HFFc6 (cell line): Measurements from ENCODE around the gene APOC3. TPM values are rescaled to one million over a fixed set of nuclear protein-coding genes. Genes with fewer than 3 reads are reported as not detected.
A peak's percentile ranks its signal among the peaks of the same experiment; 100 is the strongest.

Source experiments
- DNase-seq: peaks from one replicate; pipeline ENCODE4 v3.0.0-alpha.2; 2018
- H3K27ac Mint-ChIP-seq: 2 replicates; pipeline ENCODE4 v1.8.0; 2020; ENCODE audit warnings: mild to moderate bottlenecking, mixed read lengths
- H3K27me3 Mint-ChIP-seq: 2 replicates; pipeline ENCODE4 v1.8.0; 2021; ENCODE audit warnings: mild to moderate bottlenecking, moderate library complexity, mixed read lengths; ENCODE audit not compliant: insufficient read depth
- H3K36me3 Mint-ChIP-seq: 2 replicates; pipeline ENCODE4 v1.8.0; 2021; ENCODE audit warnings: low read depth, mixed read lengths
- H3K4me1 Mint-ChIP-seq: 2 replicates; pipeline ENCODE4 v1.8.0; 2020; ENCODE audit warnings: low read depth, mixed read lengths
- H3K4me3 Mint-ChIP-seq: 2 replicates; pipeline ENCODE4 v1.8.0; 2020; ENCODE audit warnings: mild to moderate bottlenecking, moderate library complexity, mixed read lengths
- H3K9me3 Mint-ChIP-seq: 2 replicates; pipeline ENCODE4 v1.8.0; 2020; ENCODE audit warnings: mild to moderate bottlenecking, mixed read lengths
- CTCF ChIP-seq: fragments of 200-600 bp; sonication (generic); IDR thresholded peaks from 2 replicates; pipeline ENCODE4 v1.5.0; 2021; ENCODE audit warnings: antibody characterized with exemption, mild to moderate bottlenecking
- long read RNA-seq: library from polyadenylated mRNA; unstranded; transcript quantifications from one replicate; pipeline ENCODE4 v2.0.0, GENCODE V29; 2019
- total RNA-seq, 6 experiments: library from RNA; stranded (reverse); fragmentation: NEBNext Ultra II Directional; extraction: Animal tissue kit (Norgen Biotek cat#: 25700); gene quantifications; 2 replicates in 1 of 6; 3 replicates in 5 of 6; pipeline ENCODE4 v1.2.3, GENCODE V29; 2021

APOC3 gene
- total RNA-seq, result not detected
- long read RNA-seq, result 0 reads

GRCh38 chr11:116829525-116830183, at the start of gene APOC3:
APOC3 (plus strand) TSS chr11:116829907; CDS start chr11:116830583, 676 bp downstream.
- peaks cover 10% of the 10 kb centered on the region for H3K27me3 Mint-ChIP-seq
- H3K36me3 Mint-ChIP-seq, result no peaks in the 10 kb centered on the region
- no peaks in the 10 kb centered on the region for H3K9me3 Mint-ChIP-seq
- DNase-seq, result no peak
- H3K4me3 Mint-ChIP-seq, result no peak within 1 kb of the TSS
- H3K4me1 Mint-ChIP-seq, result no peaks in the 10 kb centered on the region
- TF ChIP-seq CTCF, result no peak
- H3K27ac Mint-ChIP-seq, result no peak within 1 kb of the TSS

GRCh38 chr11:116782728-116783127, 47.0 kb upstream of the APOC3 start:
- no peak for TF ChIP-seq CTCF
- peak overlapping the region; percentile 77 for H3K27ac Mint-ChIP-seq
- H3K27me3 Mint-ChIP-seq, result no peaks in the 10 kb centered on the region; the same call in none of the 2 replicates
- H3K36me3 Mint-ChIP-seq, result peaks cover 68% of the 10 kb centered on the region
- DNase-seq, result peak; percentile 39
- H3K9me3 Mint-ChIP-seq, result no peaks in the 10 kb centered on the region
- H3K4me3 Mint-ChIP-seq, result no peak overlapping the region
- H3K4me1 Mint-ChIP-seq, result peaks cover 55% of the 10 kb centered on the region

GRCh38 chr11:116786326-116786725, 43.4 kb upstream of the APOC3 start:
- no peaks in the 10 kb centered on the region for H3K9me3 Mint-ChIP-seq
- H3K4me3 Mint-ChIP-seq, result peak overlapping the region; percentile 91; the same call in 1 of the 2 replicates
- no peak for TF ChIP-seq CTCF
- peaks cover 40% of the 10 kb centered on the region for H3K36me3 Mint-ChIP-seq
- peaks cover 1% of the 10 kb centered on the region for H3K27me3 Mint-ChIP-seq
- H3K4me1 Mint-ChIP-seq, result peaks cover 57% of the 10 kb centered on the region
- DNase-seq, result no peak
- no peak overlapping the region for H3K27ac Mint-ChIP-seq

- H3K27ac Mint-ChIP-seq, result peak overlapping the region; percentile 63
- DNase-seq, result no peak
- peaks cover 36% of the 10 kb centered on the region for H3K36me3 Mint-ChIP-seq
- peak overlapping the region; percentile 91 for H3K4me3 Mint-ChIP-seq
- peaks cover 1% of the 10 kb centered on the region; the same call in 1 of the 2 replicates for H3K27me3 Mint-ChIP-seq
- peaks cover 57% of the 10 kb centered on the region for H3K4me1 Mint-ChIP-seq
- H3K9me3 Mint-ChIP-seq, result no peaks in the 10 kb centered on the region
- no peak for TF ChIP-seq CTCF
Observed at GRCh38 chr11:116786966-116787365, 42.7 kb upstream of the APOC3 start.

- DNase-seq, result no peak
- peak overlapping the region; percentile 63 for H3K27ac Mint-ChIP-seq
Observed at GRCh38 chr11:116787436-116787785, 42.3 kb upstream of the APOC3 start.

More at GRCh38 chr11:116787436-116787785, 42.3 kb upstream of the APOC3 start:
- Mint-ChIP-seq H3K36me3 (peaks cover 32% of the 10 kb centered on the region), H3K27me3 (peaks cover 1% of the 10 kb centered on the region; the same call in 1 of the 2 replicates), H3K9me3 (no peaks in the 10 kb centered on the region), H3K4me3 (peak overlapping the region; percentile 91), H3K4me1 (peaks cover 53% of the 10 kb centered on the region)
- no peak for TF ChIP-seq CTCF
